Measurements from ENCODE around the gene APOBR.
"Not testable (repeated sequence)": the region's sequence is repeated elsewhere in the genome, so short reads cannot be mapped to it uniquely, and the experiment has no call there.

The APOBR gene

GRCh38 chr16:28494121-28494851 is at the start of gene APOBR:
APOBR (plus strand) TSS chr16:28494643; CDS start chr16:28494682, 39 bp downstream.
- in situ Hi-C loops (cut with MboI; ENCODE audit: low pct_unique_long_range_greater_than_20kb, low sequenced_read_pairs): loop anchor here (5.0 kb wide), 1 partner anchor 48 kb away; no protein-coding TSS in a partner anchor

GRCh38 chr16:28446388-28446787 is 48.1 kb upstream of the APOBR start:
- in situ Hi-C loops (cut with MboI; ENCODE audit: low pct_unique_long_range_greater_than_20kb, low sequenced_read_pairs); DNase-seq: not testable (repeated sequence)

More at GRCh38 chr16:28494121-28494851, at the start of gene APOBR:
- peak; percentile 99 for DNase-seq

DNA sequence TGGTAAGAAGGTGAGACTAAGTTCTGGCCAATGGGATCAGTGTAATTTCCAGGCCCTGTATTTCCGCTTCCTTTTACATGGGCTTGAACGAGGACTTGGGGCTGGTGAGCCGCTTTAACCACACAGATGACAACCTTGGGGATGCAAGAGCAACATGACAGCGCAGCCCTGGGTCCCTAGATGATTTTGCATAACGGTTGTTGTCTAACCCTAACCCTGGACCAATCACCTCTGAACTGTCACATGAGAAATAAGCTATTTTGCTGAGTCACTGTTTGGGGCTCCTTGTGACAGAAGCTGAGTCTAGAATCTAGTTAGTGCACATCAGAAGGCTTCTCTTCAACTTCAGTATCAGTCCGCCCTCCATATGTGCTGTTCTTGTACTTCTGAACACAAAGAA is 47.4 kb upstream of the APOBR start:
- DNase-seq; in situ Hi-C loops (cut with MboI; ENCODE audit: low pct_unique_long_range_greater_than_20kb, low sequenced_read_pairs): not testable (repeated sequence)

DNA sequence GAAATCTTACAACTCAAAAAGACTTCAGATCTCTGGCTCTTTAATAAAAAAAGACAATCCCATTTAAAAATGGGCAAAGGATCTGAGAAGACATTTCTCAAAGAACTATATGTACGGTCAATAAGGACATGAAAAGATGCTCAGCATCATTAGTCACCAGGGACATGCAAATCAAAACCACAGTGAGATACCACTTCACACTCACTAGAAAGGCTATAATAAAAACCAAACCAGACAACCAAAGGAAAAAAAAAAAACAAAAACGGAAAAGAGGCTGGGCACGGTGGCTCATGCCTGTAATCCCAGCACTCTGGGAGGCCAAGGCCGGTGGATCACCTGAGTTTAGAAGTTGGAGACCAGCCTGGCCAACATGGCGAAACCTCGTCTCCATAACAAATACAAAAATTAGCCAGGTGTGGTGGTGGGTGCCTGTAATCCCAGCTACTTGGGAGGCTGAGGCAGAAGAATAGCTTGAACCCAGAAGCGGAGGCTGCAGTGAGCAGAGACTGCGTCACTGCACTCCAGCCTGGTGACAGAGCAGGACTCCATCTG is 20.7 kb upstream of the APOBR start:
- in situ Hi-C loops (cut with MboI; ENCODE audit: low pct_unique_long_range_greater_than_20kb, low sequenced_read_pairs): no loop called here
- DNase-seq: no peak

- in situ Hi-C loops (cut with MboI; ENCODE audit: low pct_unique_long_range_greater_than_20kb, low sequenced_read_pairs): no loop called here
These were observed 19.2 kb upstream of the APOBR start for GRCh38 chr16:28475221-28475620.

DNA sequence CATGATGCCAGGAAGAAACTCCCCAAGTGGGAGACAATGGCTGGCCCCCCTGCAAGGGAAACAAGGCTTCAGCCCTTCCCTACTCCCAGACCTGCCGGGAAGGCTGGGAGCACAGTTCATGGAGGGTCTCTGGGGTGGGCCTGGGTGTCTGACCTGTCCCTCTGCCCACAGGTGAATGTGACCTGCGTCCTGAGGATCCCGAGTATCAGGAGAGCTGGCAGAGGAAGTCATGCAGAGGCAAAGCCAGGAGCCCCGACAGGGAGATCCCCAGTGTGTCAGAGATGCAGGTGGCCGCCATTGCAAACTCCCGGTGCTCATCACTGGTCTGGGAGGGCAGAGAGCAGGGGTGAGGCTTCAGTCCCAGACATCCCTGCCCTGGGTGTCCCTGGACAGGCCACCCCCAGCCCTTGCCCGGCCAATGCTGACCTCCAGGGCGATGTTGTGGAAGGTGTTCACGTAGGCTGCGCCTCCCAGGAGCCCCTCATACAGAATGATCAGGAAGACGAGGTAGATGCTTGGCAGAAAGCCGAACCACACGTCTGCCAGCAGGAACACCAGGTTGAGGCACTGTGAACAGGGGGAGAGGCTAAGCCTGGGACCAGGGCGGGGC is 17.0 kb upstream of the APOBR start:
- DNase-seq: no peak
- in situ Hi-C loops (cut with MboI; ENCODE audit: low pct_unique_long_range_greater_than_20kb, low sequenced_read_pairs): no loop called here

More at GRCh38 chr16:28475221-28475620, 19.2 kb upstream of the APOBR start:
- no peak for DNase-seq

DNA sequence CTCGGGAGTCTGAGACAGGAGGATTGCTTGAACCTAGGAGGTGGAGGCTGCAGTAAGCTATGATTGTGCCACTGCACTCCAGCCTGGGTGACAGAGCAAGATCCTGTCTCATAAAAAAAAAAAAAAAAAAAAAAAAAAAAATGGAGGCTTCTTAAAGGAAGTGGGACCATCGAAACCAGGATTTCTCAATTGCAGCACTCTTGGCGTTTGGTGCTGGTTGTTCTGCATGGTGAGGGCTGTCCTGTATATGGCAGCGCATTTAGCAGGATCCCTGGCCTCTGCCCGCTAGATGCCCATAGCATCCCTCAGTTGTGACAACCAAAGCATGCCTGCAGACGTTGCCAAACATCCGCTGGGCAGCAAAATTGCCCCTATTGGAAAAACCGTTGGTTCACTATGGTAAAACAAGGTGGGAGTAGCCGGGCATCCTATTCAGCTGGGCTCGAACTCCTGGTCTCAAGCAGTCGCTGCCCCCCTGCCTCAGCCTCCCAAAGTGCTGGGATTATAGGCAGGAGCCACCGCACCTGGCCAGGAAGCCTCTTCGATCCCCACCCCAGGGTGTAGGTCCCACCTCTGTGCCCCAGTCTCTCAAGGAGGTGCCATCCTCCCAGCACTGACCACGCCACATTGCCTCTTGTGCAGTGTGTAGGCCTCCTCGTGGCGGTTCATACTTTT is 15.8 kb upstream of the APOBR start:
- DNase-seq: no peak
- in situ Hi-C loops (cut with MboI; ENCODE audit: low pct_unique_long_range_greater_than_20kb, low sequenced_read_pairs): no loop called here

DNA sequence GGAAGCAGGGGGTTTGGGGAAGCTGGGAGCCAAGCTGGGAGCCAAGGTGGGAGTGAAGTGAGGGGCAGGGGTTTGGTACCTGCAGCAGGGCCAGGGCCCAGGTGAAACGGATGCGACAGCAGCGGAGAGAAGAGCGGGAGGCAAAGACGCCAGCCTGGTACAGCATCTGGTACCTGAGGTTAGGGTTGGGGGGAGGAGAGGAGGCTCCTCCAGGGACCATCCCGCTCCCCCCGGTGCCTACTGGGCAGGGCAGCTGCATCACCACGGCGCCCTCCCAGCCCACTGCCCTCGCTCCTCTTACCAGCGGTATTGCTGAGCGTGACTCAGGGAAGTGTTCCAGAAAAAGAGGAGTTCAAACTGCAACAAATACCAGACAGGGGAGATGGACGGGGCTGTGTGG is 12.4 kb upstream of the APOBR start:
- in situ Hi-C loops (cut with MboI; ENCODE audit: low pct_unique_long_range_greater_than_20kb, low sequenced_read_pairs): no loop called here
- no peak for DNase-seq

DNA sequence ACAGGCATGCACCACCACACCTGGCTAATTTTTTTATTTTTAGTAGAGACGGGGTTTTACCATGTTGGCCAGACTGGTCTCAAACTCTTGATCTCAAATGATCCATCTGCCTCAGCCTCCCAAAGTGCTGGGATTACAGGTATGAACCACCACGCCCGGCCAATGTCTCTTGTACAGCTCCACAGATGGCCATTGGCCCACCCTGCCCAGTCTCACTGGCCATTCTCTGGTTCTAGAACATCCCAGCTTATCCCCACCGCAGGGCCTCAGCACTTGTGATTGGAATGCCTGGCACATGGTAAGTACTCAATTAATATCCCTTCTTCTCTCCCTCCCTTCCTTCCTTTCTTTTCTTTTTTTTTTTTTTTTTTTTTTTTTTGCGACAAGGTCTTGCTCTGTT is 11.1 kb upstream of the APOBR start:
- in situ Hi-C loops (cut with MboI; ENCODE audit: low pct_unique_long_range_greater_than_20kb, low sequenced_read_pairs); DNase-seq: not testable (repeated sequence)

- in situ Hi-C loops (cut with MboI; ENCODE audit: low pct_unique_long_range_greater_than_20kb, low sequenced_read_pairs): no loop called here
- no peak for DNase-seq
These were observed 8.2 kb upstream of the APOBR start for GRCh38 chr16:28486266-28486665.

- in situ Hi-C loops (cut with MboI; ENCODE audit: low pct_unique_long_range_greater_than_20kb, low sequenced_read_pairs): loop anchor here (5.0 kb wide), 1 partner anchor 51 kb away; no protein-coding TSS in a partner anchor
- DNase-seq: peak; percentile 59
These were observed 3.0 kb upstream of the APOBR start for GRCh38 chr16:28491230-28491969.

GRCh38 chr16:28491970-28492474 is 2.4 kb upstream of the APOBR start, which contains the start of gene CLN3:
CLN3 (minus strand) TSS chr16:28492074; CDS start chr16:28491759, 315 bp downstream.
- DNase-seq: peak; percentile 98
- in situ Hi-C loops (cut with MboI; ENCODE audit: low pct_unique_long_range_greater_than_20kb, low sequenced_read_pairs): loop anchor here (5.0 kb wide), 1 partner anchor 50 kb away; no protein-coding TSS in a partner anchor

DNA sequence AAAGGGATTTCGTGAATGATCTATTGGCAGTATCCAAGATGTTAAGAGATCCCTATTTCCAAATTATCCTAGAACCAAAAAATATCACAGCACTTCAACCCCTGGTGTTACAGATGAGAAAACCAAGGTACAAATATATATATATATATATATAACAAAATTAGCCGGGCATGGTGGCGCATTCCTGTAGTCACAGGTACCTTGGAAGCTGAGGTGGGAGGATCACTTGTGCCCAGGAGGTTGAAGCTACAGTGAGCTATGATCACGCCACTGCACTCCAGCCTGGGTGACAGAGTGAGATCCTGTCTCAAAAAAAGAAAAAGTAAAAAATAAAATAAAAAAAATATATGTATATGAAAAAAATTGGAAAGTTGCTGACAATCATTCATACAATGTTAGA is 1.9 kb upstream of the APOBR start:
- in situ Hi-C loops (cut with MboI; ENCODE audit: low pct_unique_long_range_greater_than_20kb, low sequenced_read_pairs): loop anchor here (5.0 kb wide), 1 partner anchor 50 kb away; no protein-coding TSS in a partner anchor
- DNase-seq: no peak

DNA sequence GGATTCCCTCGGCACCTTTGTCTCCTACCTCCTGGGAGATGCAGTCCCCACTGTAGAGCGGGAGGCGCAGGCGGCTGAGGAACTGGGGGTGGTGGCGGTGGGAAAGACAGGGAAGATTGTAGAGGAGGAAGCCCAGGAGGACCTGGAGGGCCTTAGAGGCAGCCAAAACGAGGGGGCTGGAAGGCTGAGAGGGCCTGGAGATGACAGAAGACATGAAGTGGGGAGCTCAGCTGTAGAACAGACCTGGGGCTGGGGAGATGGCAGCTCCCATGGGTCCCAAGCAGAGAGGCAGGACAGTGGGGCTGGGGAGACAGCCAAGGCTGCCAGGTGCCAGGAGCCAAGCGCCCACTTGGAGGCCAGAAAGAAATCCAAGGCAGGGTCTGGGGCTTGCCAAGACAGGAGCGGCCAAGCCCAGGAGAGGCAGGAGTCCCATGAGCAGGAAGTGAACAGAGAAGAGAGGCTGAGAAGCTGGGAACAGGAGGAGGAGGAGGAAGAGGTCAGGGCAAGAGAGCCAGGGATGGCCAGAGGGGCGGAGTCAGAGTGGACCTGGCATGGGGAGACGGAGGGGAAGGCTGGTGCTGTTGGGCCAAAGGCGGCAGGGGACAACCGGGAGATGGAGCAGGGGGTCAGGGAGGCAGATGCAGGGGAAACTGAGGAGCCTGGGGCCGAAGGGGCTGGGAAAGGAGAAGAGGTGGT is 803 bp downstream of the APOBR start:
- DNase-seq: no peak
- in situ Hi-C loops (cut with MboI; ENCODE audit: low pct_unique_long_range_greater_than_20kb, low sequenced_read_pairs): no loop called here

- in situ Hi-C loops (cut with MboI; ENCODE audit: low pct_unique_long_range_greater_than_20kb, low sequenced_read_pairs): no loop called here
- DNase-seq: no peak
These were observed 1.6 kb downstream of the APOBR start for GRCh38 chr16:28495795-28496749.

DNA sequence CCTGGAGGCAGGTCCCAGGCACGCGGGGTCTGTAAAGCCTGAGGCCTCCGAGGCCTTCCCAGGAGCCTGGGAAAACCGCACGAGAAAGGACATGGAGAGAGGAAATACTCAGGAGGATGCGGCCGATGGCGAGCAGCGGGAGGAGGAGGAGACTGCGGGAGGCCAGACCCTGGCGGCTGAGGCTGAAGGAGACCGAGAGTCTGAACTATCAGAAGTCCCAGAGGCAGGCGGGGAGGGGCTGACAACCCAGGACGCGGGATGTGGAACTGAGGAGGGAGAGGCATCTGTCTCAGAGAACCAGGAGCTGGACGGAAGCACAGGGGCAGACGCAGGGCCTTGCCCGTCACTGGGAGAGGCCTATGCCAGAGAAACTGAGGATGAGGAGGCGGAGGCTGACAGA is 2.4 kb downstream of the APOBR start:
- in situ Hi-C loops (cut with MboI; ENCODE audit: low pct_unique_long_range_greater_than_20kb, low sequenced_read_pairs): no loop called here
- no peak for DNase-seq

- no peak for DNase-seq
- in situ Hi-C loops (cut with MboI; ENCODE audit: low pct_unique_long_range_greater_than_20kb, low sequenced_read_pairs): no loop called here
These were observed 2.9 kb downstream of the APOBR start for GRCh38 chr16:28497386-28497785.

Data from KBM-7 (cell line).